Renal pelvis (tissue), 4 donors: ENCODE measurements around the gene SPAG9. TPM values are rescaled to one million over a fixed set of nuclear protein-coding genes. Genes with fewer than 3 reads are reported as not detected.

ENCODE experiments used
- DNase-seq: peaks from one replicate; pipeline ENCODE4 v3.0.0-alpha.2; 2013
- polyA plus RNA-seq, 3 donors: library from polyadenylated mRNA; unstranded; fragments of 120-200 nt; gene quantifications; one replicate each; pipeline ENCODE4 v1.2.1, GENCODE V29; 2013; ENCODE audit not compliant: insufficient read length in 3 of 3

SPAG9 gene
- polyA plus RNA-seq, 3 donors, result 88.3 to 119 (median 115) TPM

GRCh38 chr17:50920891-50921586 lies 199.6 kb downstream of the SPAG9 start:
- DNase-seq, result no peak

- no peak for DNase-seq
Observed at GRCh38 chr17:50920041-50920410, 200.6 kb downstream of the SPAG9 start.

- DNase-seq, result peak; percentile 90
Observed at GRCh38 chr17:50919321-50920040, 201.2 kb downstream of the SPAG9 start.

- DNase-seq, result no peak
Observed at GRCh38 chr17:50918933-50919296, 201.8 kb downstream of the SPAG9 start.

- no peak for DNase-seq
Observed at GRCh38 chr17:50918071-50918932, 202.4 kb downstream of the SPAG9 start.

- DNase-seq, result no peak
Observed at GRCh38 chr17:50917418-50917743, 203.3 kb downstream of the SPAG9 start.

GRCh38 chr17:50916708-50917417 lies 203.8 kb downstream of the SPAG9 start:
- no peak for DNase-seq

GRCh38 chr17:50916026-50916707 lies 204.5 kb downstream of the SPAG9 start:
- no peak for DNase-seq

GRCh38 chr17:50914505-50915063 lies 206.1 kb downstream of the SPAG9 start:
- DNase-seq, result no peak

GRCh38 chr17:50913120-50913519 lies 207.5 kb downstream of the SPAG9 start:
- DNase-seq, result no peak

Other genes starting within 250 kb of the SPAG9 start
- gene NME1, start 32.7 kb upstream of the SPAG9 start, polyA plus RNA-seq, result 10 to 100 TPM; 68.6 to 76.7 (median 69.3) TPM
- 100 to 1,000 TPM; 273 to 303 (median 283) TPM for gene NME2, start 45.5 kb upstream of the SPAG9 start, polyA plus RNA-seq
- 10 to 100 TPM; 43.7 to 57.8 (median 52.6) TPM for gene MBTD1, start 139.2 kb upstream of the SPAG9 start, polyA plus RNA-seq
- 10 to 100 TPM; 46.7 to 50.4 (median 49.5) TPM for gene UTP18, start 139.7 kb upstream of the SPAG9 start, polyA plus RNA-seq